AG04450 (cell line): Measurements from ENCODE around the gene UTF1. TPM values are rescaled to one million over a fixed set of nuclear protein-coding genes. Genes with fewer than 3 reads are reported as not detected.

Experiments
- CTCF ChIA-PET: fragments of 300-600, 350-600 bp; formaldehyde crosslinking; extraction: SDS; loops from one replicate; lab custom pipeline; 2022; ENCODE audit warnings: antibody characterized with exemption, inconsistent platforms; lab: Charles Lee
- POLR2A ChIA-PET: fragments of 350-600 bp; formaldehyde crosslinking; extraction: SDS; loops from one replicate; lab custom pipeline; 2021; ENCODE audit warnings: antibody characterized with exemption, inconsistent platforms; lab: Yijun Ruan, JAX
- DNase-seq: peaks from one replicate; pipeline ENCODE4 v3.0.0-alpha.2; 2011; ENCODE audit warnings: low read depth, low spot score
- H3K27ac ChIP-seq: one replicate; pipeline ENCODE4 v1.5.1; 2012; ENCODE audit warnings: low read depth, low read length, control low read depth
- H3K27me3 ChIP-seq: one replicate; pipeline ENCODE4 v1.6.0; 2012; ENCODE audit warnings: low read length; ENCODE audit not compliant: control insufficient read depth, insufficient read depth
- H3K4me3 ChIP-seq: 2 replicates; pipeline ENCODE4 v1.5.1; 2011; ENCODE audit warnings: mild to moderate bottlenecking, low read depth, low read length, control low read depth
- H3K9me3 ChIP-seq: 2 replicates; pipeline ENCODE4 v1.5.1; 2012; ENCODE audit warnings: low read length; ENCODE audit not compliant: control insufficient read depth, insufficient read depth
- polyA plus RNA-seq: library from polyadenylated mRNA; depleted of rRNA; stranded (reverse); fragments of >200 nt; gene quantifications from 2 replicates; pipeline ENCODE4 v1.2.3, GENCODE V29; 2011; rRNA removed
- TF ChIP-seq, protein P1 (sequence below): IDR thresholded peaks from 2 replicates; pipeline ENCODE4 v1.5.1; 2011; ENCODE audit warnings: low read depth, low read length, control low read depth, inconsistent platforms

The UTF1 gene
- polyA plus RNA-seq, 1 experiment, result not detected

DNA sequence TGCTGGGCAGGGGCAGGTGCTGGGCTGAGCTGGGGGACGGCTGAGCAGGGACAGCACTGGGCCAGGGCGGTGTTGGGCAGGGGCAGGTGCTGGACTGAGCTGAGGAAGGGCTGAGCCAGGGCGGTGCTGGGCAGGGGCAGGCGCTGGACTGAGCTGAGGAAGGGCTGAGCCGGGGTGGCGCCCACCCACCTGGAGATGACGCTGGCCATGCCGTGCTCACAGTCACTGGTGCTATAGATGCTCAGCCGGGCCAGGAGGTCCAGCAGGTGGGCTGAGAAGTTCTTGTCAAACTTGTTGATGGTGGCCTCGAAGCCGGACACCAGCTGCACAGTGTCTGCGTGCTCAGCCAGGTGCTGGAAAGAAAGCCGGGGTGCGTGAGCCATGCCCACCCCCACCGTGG, 51.1 kb downstream of the UTF1 start:
- TF ChIP-seq, protein P1, sequence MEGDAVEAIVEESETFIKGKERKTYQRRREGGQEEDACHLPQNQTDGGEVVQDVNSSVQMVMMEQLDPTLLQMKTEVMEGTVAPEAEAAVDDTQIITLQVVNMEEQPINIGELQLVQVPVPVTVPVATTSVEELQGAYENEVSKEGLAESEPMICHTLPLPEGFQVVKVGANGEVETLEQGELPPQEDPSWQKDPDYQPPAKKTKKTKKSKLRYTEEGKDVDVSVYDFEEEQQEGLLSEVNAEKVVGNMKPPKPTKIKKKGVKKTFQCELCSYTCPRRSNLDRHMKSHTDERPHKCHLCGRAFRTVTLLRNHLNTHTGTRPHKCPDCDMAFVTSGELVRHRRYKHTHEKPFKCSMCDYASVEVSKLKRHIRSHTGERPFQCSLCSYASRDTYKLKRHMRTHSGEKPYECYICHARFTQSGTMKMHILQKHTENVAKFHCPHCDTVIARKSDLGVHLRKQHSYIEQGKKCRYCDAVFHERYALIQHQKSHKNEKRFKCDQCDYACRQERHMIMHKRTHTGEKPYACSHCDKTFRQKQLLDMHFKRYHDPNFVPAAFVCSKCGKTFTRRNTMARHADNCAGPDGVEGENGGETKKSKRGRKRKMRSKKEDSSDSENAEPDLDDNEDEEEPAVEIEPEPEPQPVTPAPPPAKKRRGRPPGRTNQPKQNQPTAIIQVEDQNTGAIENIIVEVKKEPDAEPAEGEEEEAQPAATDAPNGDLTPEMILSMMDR, result no peak
- Histone ChIP-seq H3K27me3 (peaks cover 3% of the 10 kb centered on the region), H3K27ac (no peak overlapping the region), H3K9me3 (no peaks in the 10 kb centered on the region; the same call in 1 of the 2 replicates), H3K4me3 (no peak overlapping the region)
- DNase-seq, result no peak
- CTCF ChIA-PET, result no interaction called here
- POLR2A ChIA-PET, result no interaction called here

Other genes with a start within 250 kb of the UTF1 start
- gene ADGRA1, start 142.3 kb upstream of the UTF1 start, polyA plus RNA-seq, result not detected in 2 replicates
- 0.46 and 0.56 TPM in 2 replicates for gene KNDC1, start 70.0 kb upstream of the UTF1 start, polyA plus RNA-seq
- not detected in 2 replicates for gene VENTX, start 7.6 kb downstream of the UTF1 start, polyA plus RNA-seq
- 0.25 and 0.36 TPM in 2 replicates for gene ADAM8, start 46.7 kb downstream of the UTF1 start, polyA plus RNA-seq
- 40.0 and 45.1 TPM in 2 replicates for gene TUBGCP2, start 78.7 kb downstream of the UTF1 start, polyA plus RNA-seq
- gene ZNF511, start 78.7 kb downstream of the UTF1 start, polyA plus RNA-seq, result 21.6 and 31.3 TPM in 2 replicates
- gene CALY, start 106.7 kb downstream of the UTF1 start, polyA plus RNA-seq, result 0.16 and 0.41 TPM in 2 replicates
- gene PRAP1, start 117.2 kb downstream of the UTF1 start, polyA plus RNA-seq, result not detected in 2 replicates
- 17.8 and 24.3 TPM in 2 replicates for gene FUOM, start 127.8 kb downstream of the UTF1 start, polyA plus RNA-seq
- 56.6 and 60.9 TPM in 2 replicates for gene ECHS1, start 143.1 kb downstream of the UTF1 start, polyA plus RNA-seq
- gene PAOX, start 149.0 kb downstream of the UTF1 start, polyA plus RNA-seq, result 3.0 and 3.1 TPM in 2 replicates
- 36.1 and 40.2 TPM in 2 replicates for gene MTG1, start 163.9 kb downstream of the UTF1 start, polyA plus RNA-seq
- 1.1 and 1.2 TPM in 2 replicates for gene SPRN, start 194.4 kb downstream of the UTF1 start, polyA plus RNA-seq
- gene SCART1, start 223.7 kb downstream of the UTF1 start, polyA plus RNA-seq, result 0.67 and 0.96 TPM in 2 replicates